Suprapubic skin (tissue), 4 donors: ENCODE data around the gene MAGEA2.
"Not testable (repeated sequence)": the region's sequence is repeated elsewhere in the genome, so short reads cannot be mapped to it uniquely, and the experiment has no call there.

ENCODE experiments used
- POLR2A ChIP-seq, 2 donors: fragments of 450-650 bp; IDR thresholded peaks; one replicate each; pipeline ENCODE4 v1.6.1; 2017; ENCODE audit warnings: antibody characterized with exemption in 2 of 2, mild to moderate bottlenecking in 2 of 2, moderate library complexity in 2 of 2
- POLR2AphosphoS5 ChIP-seq, 3 donors: sonication (generic); formaldehyde crosslinking; IDR thresholded peaks; one replicate each; pipeline ENCODE4 v1.6.1; 2017; ENCODE audit warnings: antibody characterized with exemption in 3 of 3
- TF ChIP-seq, protein P1 (sequence below), 2 donors: fragments of 200-600 bp in 1 of 2; fragments of 450-650 bp in 1 of 2; sonication (generic) in 1 of 2; IDR thresholded peaks; one replicate each; pipeline ENCODE4 v1.5.1; 2016 to 2019; ENCODE audit warnings: antibody characterized with exemption in 2 of 2, mild to moderate bottlenecking in 1 of 2, moderate library complexity in 1 of 2

DNA sequence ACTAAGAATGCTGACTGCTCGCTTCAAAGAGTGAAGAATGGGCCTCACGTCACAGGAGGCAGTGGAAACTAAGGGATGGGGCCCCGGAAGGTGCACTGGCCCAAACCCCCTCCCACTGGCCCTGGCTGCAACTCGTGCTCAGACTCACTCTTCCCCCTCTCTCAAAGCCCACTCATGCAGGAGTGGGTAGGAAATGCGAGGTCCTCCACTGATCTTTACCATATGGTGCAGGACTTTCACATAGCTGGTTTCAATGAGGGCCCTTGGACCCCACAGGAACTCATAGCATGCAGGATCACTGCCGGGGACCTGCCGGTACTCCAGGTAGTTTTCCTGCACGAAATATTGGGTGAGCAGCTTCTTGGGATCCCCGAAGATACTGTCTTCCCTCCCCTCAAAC, 12.9 kb upstream of the MAGEA2 start:
- not testable (repeated sequence) for TF ChIP-seq POLR2A, POLR2AphosphoS5 (IDR thresholded peaks at IDR 0.05)
- TF ChIP-seq, protein P1, sequence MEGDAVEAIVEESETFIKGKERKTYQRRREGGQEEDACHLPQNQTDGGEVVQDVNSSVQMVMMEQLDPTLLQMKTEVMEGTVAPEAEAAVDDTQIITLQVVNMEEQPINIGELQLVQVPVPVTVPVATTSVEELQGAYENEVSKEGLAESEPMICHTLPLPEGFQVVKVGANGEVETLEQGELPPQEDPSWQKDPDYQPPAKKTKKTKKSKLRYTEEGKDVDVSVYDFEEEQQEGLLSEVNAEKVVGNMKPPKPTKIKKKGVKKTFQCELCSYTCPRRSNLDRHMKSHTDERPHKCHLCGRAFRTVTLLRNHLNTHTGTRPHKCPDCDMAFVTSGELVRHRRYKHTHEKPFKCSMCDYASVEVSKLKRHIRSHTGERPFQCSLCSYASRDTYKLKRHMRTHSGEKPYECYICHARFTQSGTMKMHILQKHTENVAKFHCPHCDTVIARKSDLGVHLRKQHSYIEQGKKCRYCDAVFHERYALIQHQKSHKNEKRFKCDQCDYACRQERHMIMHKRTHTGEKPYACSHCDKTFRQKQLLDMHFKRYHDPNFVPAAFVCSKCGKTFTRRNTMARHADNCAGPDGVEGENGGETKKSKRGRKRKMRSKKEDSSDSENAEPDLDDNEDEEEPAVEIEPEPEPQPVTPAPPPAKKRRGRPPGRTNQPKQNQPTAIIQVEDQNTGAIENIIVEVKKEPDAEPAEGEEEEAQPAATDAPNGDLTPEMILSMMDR (IDR thresholded peaks at IDR 0.05) = not testable (repeated sequence)
